ENCODE measurements around the gene TMPRSS9.

DNA sequence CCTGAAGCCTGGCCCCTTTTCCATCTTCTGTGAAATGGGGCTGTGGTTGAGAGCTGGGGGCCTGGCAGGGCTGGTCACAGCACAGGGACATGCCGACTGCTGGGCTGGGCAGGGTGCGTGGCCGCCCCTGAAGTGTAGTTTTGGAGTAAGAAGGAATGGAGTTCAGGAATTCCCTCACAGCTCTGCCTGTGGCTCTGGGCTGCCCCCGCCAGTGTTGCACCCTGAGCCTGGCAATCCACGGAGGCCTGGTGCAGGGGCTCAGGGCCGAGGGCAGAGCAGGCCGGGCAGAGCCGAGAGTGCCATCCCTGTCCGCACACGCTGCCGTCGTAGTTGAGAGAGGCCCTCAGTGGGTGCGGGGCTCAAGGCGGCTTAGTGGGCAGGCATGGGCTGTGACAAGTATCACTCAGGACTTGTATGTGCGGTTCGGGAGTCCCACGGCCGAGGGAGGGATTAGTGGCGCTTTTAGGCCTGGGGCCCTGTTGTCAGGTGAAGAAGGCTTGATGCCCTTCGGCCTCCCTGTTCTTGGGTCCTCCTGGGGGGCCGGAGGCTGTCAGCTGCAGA is 21.9 kb upstream of the TMPRSS9 start:
- TF ChIP-seq POLR2A (IDR thresholded peaks at IDR 0.05) = no peak
- TF ChIP-seq, protein P1, sequence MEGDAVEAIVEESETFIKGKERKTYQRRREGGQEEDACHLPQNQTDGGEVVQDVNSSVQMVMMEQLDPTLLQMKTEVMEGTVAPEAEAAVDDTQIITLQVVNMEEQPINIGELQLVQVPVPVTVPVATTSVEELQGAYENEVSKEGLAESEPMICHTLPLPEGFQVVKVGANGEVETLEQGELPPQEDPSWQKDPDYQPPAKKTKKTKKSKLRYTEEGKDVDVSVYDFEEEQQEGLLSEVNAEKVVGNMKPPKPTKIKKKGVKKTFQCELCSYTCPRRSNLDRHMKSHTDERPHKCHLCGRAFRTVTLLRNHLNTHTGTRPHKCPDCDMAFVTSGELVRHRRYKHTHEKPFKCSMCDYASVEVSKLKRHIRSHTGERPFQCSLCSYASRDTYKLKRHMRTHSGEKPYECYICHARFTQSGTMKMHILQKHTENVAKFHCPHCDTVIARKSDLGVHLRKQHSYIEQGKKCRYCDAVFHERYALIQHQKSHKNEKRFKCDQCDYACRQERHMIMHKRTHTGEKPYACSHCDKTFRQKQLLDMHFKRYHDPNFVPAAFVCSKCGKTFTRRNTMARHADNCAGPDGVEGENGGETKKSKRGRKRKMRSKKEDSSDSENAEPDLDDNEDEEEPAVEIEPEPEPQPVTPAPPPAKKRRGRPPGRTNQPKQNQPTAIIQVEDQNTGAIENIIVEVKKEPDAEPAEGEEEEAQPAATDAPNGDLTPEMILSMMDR (IDR thresholded peaks at IDR 0.05) = no peak

All from heart left ventricle (tissue), 13 donors.